ENCODE data around the gene DCAF6. TPM values are rescaled to one million over a fixed set of nuclear protein-coding genes. Genes with fewer than 3 reads are reported as not detected.

Gene DCAF6
- total RNA-seq, 1 donor from 2014 or later, result 53.7 TPM

DNA sequence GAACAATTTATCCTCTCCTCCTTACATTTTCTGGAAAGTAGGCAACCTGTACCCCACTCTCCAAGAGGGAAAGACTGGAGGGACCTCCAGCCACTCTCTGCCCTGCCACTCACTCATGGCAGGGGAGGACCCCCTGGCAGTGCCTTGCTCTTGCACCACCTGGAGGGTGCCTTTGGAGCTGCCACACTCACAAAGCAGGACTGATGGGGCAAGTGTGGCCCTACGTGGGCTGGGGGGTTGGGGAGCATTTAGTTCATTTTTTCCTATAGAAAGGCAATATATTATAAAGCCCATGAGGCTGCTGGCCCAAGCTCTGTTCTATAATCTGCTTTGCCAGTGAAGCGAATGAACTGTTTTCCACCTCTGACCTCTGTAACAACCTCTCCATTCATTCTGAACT is 150.0 kb downstream of the DCAF6 start:
- no peak for DNase-seq (ENCODE audit: low spot score)

DNA sequence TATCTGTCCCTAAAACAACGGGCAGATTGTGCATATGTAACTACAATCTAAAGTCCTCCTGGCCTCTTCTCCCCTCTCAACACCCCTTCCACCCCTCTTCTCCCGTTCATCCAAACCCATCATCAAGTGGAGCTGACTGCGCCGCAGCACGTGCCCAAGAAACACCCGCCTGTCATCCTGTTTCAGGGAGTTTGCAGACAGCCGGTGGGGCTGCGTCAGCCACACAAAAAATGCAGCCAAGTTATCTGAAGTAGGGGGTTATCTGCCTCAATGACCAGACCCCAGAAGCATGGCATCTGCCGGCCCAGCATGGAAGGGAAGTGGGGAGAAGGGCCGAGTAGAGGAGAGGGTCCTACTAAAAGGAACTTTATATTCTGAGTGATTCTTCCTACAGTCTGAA is 151.2 kb downstream of the DCAF6 start:
- DNase-seq (ENCODE audit: low spot score), result no peak

DNA sequence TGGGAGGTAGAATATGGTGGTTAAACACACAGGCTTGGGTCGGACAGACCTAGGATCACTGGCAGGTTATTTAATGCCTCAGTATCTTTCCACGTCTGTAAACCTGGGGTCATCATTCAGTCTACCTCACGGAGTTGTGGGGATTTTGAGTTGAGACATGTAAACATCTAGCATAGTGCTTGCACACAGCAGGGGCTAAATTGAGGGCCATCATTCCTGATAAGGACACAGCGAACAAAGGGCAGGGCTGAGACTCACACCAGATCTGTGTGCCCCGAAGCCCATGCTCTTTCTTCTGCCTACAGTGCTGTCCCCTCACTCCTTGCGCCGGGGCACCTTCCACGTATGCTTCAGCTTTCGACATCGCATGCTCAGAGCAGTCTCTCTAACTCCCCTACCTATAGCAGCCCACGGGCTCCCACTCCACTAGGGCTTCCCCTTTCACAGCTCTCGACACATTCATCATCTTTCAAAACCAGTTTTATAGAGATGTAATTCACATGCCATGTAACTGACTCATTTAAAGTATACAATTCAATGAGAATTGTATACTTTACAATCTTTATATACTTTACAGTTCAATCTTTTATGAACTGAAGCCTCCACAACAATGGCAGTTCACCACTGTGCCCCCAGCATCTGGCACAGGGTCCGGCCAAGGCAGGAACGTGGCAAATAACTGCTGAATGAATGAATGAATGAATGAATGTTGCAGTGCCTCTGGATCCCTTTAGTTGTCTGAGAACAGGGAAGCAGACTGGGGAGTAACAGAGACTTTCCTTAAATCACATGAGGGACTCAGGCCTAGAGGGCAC is 152.2 kb downstream of the DCAF6 start:
- DNase-seq (ENCODE audit: low spot score), result no peak

DNA sequence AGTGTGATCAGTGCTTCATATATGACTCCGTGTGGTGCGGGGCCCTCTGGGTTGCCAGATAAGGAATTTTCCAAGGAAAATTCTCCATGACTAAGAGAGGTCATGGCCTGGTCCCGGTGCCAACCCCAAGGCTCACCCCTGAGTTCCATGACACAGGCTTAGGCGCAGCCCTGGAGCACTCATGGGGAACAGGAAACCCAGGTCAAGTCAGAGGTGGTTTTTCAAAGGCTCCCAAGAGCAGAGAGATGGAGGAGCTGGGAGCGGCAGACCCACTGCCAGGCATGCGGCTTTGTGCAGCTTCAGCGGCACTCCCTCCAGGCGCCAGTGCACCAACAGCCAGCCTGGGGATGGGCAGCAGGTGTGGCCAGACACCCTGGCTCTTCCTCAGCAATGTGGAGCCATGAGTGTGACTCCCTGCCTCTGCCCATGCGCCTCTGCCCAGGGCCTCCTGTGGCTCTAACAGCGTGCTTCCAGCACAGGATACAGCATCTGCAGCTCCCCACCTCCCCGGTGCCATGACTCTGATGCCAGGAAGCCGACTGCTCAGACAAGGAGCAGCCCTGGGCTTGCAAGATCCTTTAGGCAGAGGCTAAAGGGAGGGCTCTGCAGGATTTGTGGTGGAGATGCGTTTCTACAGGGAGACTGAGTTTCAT is 153.0 kb downstream of the DCAF6 start:
- no peak for DNase-seq (ENCODE audit: low spot score)

DNA sequence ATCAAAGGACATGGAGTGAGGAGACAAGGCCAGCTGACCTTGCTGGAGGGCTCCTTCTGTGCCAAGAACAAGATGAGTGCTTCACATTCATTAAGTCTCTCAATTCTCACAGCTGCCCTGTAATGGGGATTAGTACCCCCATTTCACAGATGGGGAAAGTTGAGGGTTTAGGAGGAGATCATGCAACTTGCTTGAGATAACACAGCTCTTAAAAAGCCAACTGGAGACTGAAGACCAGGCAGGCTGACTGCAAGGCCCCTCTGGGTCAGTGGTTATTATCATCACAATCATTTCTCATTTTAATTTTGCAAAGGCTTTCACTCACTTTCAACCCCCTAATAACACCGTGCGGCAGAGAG is 153.5 kb downstream of the DCAF6 start:
- no peak for DNase-seq (ENCODE audit: low spot score)

DNA sequence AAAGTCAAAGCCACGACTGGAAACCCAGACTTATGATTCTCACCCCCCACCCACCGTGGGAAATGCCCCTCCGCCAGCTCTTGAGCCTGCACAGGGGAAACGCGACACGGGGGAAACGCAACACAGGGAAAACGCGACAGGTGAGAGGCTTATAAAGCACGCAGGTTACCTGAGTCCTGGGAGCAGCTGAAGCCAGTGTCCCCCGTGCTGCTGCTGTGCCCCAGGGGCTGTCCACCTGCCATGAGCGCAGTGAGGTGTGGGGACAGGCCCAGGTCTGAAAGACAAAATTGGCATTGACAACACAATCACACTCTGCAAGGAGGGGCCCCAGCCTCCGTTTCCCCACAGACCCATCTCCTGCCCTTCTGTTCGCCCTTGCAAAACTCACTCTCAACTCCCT is 153.9 kb downstream of the DCAF6 start:
- DNase-seq (ENCODE audit: low spot score), result no peak

DNA sequence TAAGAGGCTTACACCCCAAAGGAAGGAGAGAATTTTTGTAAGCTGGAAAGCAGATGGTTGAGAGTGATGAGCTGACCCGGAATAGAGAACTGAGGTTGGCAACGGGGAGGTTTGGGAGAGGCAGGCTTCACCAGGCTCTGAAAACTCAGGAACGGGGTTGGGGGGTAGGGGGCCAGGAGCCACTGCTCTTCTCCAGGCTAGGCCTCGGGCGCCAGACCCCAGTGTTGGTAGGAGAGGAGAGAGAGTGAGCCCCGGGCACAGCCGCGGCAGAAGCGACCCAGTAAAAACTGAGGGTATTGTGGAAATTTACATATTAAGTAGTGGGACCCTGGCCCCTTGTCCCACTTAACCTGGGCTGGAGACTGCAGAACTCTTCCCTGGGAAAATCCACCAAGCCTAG is 154.6 kb downstream of the DCAF6 start:
- DNase-seq (ENCODE audit: low spot score), result no peak

DNA sequence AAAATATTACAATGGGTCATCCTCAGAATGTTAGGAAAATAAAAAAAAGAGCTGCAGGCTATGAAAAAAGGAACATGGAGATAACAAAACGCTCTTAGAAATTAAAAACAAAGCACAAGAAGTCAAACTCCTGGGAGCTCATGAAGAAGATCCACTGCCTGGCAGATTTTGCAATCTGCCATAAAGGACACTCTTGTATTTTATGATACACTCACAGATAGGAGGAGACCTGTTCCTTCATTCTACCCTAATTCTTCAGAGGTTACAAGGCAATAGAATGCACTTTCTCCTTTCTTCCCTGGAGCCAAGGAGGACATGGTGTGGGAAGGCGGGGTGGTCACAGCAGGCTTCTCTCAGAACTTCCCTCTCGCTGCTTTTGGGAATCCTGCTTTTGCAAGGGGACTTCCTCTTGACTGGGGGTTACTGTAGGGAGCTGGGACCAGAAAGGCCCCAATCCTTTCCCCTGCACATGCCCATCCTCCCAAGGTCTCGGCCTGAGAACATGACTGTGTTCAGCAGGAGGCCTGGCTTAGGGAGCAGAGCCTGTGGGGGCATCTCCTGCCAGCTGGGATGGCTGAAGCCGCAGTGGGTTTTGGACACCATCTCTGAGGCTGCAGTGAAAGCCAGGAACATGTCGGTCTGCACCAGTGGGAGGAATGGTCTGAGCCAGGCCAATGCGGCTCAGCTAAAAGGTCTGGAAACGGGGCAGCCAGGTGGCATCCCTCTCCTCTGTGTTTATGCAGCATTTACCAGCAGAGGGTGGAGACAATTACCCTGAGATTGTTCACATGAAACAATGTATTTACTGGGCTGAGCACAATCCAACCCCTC is 155.5 kb downstream of the DCAF6 start:
- no peak for DNase-seq (ENCODE audit: low spot score)

DNA sequence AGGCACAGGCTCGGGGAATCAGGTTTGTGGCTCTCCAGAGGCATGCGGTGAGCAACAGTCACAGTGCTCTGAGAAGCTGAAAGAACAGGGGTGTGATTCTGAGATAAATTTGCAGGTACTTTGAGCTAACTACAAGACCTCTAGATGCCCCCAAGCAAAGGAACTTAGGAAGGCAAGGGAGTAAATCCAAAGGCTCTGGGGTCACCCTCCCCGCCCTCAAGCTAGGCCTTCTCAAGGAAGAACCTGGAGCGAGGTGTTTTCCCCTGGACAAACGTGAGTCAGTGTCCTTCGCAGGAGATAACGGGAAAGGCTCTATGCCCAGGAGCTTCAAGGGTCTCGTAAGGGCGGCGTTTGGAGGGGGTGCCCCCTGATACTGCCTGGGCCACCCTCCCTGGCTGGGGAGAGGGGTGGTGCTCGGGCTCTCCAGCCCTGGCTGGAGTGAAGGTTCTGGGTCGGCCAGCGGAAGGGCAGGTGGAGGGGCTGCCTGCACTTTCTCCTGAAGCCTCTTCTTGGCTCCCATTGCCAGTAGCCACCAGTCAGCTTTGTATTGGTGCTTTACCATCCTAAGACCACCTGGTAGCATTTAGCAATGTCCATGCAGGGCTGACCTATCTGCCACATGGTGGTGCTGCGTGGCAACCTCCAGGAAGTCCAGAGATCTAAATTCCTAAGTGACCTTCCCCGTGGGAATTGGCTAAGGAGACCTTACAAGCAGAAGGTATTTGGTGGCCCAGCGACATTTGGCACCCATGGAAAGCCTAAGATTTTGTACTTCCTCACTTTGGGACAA is 156.3 kb downstream of the DCAF6 start:
- no peak for DNase-seq (ENCODE audit: low spot score)

DNA sequence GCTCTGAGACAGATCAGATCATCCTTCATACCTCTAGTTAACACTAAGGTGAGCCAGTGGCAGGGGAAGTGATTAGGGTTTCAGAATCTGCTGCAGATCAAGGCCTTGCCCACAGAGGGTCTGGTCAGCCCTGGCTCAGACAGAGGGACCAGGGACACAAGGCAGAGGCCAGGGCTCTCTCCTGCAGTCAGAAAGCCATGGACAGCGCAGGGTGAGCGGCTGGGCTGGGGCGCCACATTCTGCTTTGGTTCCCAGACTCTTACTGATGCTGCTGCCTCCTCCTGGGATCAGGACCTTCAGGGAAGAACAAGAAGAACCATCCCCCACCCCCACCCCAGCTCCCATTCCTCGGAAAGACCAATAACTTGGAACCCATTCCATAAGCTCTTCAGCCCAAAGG is 157.1 kb downstream of the DCAF6 start:
- no peak for DNase-seq (ENCODE audit: low spot score)

DNA sequence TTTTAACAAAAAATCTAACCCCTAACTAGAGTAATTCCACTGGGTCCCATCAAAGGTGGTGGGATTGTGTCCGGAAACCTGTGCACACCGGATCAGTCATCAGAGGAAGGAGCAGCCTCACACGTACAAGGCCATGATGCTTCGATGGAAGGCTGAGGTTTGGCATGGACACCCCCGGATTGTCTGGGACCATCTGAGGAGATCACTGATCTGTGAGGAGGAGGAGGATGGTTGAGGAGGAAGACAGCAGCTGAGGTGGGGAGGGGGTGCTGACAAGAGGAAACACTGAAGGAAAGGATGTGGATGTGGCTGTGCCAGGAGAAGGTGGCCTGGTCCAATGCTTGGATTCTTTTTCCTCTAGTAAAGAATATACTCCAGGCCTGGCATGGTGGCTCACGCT is 159.0 kb downstream of the DCAF6 start:
- no peak for DNase-seq (ENCODE audit: low spot score)

DNA sequence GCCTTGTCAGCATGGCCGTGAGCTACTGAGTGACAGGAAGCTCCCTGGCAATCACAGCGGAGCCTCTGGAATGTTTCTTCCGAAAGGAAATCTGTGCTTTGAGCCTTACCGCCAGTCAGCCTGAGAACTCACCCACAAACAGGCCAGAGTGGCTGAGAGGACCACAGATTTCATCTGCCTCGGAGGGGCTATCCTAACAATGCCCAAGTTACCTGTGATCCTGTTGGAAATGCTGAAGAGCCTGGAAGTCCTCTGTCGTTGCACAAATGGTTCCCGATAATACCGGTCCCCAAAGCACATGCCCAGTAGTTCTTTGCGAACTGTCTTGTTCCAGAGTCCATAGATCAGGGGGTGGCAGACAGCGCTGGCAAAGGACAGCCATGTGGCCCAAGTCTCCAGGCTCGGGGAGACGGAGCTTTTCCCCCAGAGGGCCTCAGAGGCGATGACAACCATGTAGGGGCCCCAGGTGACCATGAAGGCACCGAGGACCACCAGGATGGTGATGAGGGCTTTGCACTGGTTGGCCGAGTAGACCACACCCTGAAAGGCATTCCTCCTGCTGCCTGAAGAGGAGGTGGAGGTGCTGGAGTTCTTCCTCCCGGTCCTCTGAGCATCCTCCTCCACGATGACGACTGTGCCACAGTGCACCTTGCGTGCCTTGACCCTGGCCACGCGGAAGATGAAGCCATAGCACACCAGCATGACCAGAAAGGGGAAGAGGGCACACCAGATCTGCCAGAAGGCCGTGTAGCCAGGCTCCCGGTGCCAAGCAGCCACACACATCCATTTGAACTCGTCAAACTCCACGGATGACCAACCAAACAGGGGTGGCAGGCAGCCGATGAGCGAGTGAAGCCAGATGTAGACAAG is 160.0 kb downstream of the DCAF6 start:
- DNase-seq (ENCODE audit: low spot score), result no peak

DNA sequence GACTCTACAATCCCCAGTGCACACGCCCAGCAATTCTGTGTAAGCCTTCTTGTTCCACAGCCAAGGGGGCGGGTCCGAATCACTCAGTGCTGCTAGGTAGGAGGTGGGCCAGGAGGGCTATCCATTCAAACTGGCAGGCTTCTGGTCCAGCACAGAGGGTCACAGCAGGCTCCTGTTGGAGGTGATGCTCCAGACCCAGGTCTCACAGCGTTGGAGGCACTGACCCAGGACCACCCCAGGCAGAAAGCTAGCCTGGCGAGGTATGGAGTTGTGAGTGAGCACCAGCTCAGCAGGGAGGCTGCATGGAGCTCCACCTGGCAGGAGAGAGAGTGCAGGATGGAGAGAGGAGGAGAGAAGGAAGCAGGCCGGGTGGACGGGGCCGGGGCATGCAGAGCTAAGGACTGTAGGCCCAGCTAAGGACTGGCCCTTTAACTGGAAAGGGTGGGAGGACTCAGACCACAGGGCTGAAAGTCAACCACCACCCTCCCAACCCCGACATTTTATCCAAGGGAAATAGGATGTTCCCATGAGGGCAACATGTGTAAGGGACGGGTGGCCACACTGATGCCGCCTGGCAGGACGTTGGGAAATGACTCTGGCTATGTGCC is 161.5 kb downstream of the DCAF6 start:
- peak; percentile 39 for DNase-seq (ENCODE audit: low spot score)

DNA sequence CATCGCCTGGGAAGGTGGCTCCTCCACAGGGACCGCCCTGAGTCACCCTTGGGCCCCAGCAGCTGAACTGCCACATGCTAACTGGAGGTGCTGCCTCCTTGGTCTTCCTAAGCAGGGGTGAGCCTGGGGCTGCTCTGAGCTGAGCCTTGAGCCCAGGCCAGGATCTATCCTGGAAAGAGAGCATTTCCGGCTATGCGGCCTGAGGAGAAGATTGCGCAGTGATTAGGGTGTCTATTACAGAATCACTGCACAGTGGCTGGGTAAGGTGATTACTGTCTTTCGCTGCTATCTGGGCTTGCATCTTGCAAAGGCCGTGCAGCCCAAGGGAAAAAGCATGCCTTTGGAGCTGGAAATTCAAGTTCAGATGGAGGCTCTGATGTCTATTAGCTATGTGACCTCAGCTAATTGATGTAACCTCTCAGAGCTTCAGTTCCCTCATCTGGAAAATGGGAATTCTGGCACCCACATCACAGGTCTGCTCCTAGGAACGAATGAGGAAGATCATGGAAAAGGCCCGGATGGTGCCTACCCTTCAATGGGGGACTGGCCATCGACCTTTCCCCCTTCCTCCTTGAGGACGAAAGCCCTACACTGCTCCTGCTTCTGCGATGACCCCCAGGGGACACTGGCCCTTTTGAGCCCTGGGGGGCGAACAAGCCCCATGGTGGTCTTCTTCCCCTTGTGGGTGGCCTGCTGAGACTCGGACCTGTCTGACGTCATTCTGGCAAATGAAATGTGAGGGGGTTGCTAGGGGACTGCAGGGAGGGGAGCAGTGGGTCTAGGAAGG is 162.2 kb downstream of the DCAF6 start:
- peak; percentile 24 for DNase-seq (ENCODE audit: low spot score)

DNA sequence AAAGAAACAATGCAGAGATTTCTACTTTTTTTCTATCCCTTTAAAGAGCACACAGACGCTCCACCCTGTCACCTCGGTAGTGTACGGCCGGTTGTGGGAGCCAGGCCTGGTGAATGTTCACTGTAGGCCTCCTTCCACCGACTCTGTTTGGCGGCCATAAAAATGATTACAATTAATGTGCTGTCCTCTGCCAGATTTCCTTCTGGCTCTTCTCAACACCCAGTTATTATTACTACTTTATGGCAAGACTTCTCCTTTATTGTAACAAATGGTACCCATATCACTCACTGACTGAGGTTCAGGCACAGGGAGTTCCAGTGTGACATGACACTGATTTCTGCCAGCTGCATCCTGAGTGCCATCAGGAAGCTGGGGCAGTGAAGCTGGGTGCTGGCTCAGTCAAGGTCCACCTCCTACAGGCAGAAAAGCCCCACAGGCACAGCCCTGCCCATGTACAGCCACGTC is 162.9 kb downstream of the DCAF6 start:
- no peak for DNase-seq (ENCODE audit: low spot score)

DNA sequence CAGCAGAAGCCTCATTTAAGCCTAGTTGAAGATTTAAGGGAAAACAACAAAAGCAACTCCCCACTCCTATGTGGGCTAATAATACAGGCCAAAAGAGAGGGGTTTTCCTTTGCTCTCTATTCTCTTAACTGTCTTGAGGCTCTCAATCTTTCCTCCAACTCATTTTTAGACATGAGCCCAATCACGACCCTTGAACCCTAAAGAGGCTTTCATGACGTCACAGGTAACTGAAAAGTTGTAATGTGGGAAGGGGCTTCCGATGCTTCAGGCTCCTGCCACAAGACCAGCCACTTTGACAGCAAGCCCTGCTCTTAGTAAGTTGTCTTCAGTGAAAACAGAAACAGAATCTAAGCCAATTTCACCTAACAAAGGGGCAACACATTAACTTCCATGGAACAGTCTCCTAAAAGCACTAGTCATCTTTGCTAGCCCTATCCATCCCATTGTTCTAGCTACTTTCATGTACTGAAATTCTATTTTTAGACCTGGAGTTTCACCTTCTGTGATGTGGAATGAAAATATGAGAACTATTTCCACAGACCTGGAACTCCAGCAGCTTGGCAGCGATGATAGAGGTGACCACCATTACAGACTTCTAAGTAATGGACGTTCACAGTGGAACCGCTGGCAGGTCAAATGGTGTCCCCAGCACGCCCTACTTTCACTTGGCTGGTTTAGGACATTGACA is 164.0 kb downstream of the DCAF6 start:
- DNase-seq (ENCODE audit: low spot score), result no peak

DNA sequence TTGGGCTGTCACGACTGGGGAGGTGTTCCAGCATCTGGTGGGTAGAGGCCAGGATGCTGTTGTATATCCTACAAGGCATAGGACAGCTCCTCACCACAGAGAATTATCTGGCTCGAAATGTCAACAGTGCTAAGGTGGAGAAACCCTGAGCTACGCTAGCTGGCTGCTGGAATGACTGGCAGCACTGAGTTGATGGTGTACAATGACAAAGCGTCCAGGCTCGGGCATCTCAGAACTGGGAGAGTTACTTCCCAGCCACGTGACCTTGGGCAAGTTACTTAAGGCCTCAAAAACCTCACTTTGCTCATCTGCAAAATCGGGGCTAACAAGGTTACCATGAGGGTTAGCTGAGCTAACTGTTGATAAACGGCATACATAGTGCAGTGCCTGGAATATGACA is 164.9 kb downstream of the DCAF6 start:
- DNase-seq (ENCODE audit: low spot score), result no peak

DNA sequence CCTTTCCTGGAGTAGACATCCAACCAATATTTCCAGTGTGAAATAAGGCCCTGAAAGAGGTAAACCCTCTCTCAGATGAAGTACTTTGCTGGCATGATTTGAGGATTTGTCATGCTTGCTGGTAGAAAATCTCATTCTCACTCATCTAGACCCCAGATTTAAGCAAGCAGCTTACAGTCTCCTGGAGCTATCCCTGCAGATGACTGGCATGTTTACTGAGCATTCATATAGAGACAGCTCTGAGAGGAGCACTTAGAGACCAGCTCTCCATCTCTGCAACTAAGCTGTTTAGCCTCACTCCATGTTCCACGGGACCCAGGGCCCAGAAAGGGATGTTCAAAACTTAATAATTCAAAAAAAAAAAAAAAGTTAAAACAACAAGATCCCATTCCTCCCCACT is 166.0 kb downstream of the DCAF6 start:
- DNase-seq (ENCODE audit: low spot score), result no peak

DNA sequence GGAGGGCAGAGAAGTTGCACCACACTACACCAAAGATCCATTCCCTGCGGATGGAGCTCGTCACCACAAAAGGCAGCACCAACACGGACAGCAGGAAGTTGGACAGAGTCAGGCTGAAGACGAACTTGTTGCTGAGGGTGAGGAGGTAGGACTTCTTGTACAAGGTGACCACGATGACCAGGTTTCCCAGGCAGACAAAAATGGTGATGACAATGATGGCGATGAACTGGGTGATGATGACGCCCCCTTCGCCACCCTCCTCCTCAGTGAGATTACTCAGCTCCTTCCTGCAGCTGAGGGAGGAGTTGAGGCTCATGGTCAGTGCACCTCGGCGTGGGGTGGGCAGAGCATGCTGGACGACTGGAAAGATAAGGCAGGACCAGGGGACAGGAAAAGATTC is 168.1 kb downstream of the DCAF6 start:
- DNase-seq (ENCODE audit: low spot score), result no peak
